Activated CD8-positive, alpha-beta memory T cell treated with anti-CD3 and anti-CD28 coated beads, Interleukin-2, amount 50 U/mL, for 48 hours (primary cell): ENCODE data around the gene PIP5K1B.
"Not testable (repeated sequence)": the region's sequence is repeated elsewhere in the genome, so short reads cannot be mapped to it uniquely, and the experiment has no call there.

Experiments used
- DNase-seq: peaks from one replicate; pipeline ENCODE4 v3.0.0-alpha.2; 2020

Gene PIP5K1B

DNA sequence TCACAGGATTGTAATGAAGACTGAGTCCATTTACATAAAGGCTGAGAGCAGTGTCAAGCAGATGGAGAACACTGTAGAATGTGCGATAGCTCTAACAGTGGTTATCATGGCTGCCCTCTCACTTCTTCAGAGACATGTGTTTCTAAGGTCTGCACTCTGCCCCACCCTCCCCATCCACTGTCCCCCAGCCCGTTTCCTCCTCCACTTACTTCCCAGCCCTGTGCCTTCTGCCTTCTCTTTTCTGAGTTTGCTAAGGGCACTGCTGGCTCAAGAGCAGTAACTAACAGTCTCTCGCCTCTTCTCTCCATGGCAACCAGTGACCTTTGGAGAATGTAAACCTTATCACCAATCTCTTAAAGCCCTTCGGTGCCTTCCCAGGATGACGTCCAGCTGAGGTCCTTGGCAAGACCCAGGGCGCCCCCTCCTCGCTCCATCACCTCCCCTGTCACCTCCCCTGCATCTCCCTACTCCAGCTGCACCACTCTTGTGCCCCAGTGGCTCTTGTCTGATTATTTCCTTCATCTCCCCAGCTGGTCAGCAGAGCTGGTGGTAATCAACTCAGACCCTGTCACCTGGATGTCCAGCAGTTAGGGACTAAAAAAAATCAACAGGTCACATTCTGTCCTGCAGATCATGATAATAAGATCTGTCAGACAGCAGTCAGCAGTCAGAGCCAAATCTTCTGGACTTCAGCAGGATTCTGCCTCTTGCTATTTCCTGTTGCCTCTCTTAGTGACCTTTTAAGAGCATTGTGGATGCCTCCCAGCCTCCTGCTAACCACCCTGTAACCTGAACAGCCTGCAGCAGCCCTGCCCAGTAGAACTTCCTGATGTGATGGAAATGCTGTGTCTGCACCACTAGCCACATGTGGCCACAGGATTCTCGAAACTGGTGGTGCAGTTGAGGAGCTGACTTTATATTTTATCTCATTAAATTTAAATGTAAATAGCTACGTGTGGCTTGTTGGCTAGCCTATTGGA is 339.5 kb downstream of the PIP5K1B start:
- DNase-seq, result no peak

GRCh38 chr9:69045821-69046220 is 340.8 kb downstream of the PIP5K1B start:
- no peak for DNase-seq

DNA sequence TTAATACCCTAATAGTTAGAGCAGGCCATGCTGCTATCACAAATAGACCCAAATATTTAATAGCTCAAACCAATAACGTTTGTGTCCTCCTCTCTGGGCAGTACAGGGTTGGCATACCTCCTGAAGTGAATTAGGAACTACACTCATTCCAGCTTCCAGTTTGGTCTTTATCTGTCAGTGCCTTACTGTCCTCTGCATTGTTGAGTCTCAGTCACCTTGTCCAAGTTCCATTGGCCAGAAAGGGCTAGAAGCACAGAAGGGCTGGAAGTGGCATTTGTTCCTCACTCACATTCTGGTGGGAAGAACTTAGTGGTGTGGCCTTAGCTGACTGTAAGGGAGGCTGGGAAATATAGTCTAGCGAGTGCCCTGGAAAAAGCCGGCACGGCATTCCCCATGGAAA is 341.7 kb downstream of the PIP5K1B start:
- DNase-seq, result no peak

DNA sequence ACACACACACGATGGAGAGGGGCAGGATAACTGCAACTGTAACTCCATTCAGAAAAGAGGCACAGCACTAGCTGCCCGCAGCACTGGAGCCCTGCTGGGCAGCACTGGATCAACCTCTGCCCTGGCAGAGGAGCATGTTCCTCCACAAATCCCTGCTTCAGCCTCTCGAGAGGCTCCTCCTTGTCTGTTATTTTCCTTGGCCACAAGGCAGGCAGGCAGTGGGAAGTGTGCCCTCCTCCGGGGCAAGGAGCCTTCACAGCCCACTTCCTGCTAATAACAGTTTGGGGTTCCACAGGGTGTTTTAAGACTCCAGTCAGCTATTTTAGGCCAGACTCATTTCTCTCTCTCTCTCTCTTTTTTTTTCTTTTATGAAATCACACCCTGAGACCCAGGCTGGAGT is 342.3 kb downstream of the PIP5K1B start:
- DNase-seq, result no peak

DNA sequence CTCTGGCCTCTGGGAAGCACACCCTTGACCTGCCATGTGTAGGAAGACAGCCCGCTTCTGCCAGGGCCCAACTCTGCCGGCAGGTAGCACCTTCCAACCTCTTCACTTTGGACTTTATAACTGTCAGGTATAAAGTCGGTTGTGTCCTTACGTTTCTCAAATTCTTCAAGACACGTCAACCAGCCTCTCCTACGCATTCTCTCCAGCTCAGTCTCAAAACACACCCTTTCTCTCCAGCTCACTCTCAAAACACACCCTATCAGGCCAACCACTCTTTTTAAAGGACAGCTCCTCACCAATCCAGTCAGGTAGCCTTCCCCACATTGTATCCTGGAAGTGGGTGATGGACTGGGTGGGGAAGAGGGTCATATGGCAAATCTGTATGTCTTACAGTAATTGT is 344.1 kb downstream of the PIP5K1B start:
- no peak for DNase-seq

DNA sequence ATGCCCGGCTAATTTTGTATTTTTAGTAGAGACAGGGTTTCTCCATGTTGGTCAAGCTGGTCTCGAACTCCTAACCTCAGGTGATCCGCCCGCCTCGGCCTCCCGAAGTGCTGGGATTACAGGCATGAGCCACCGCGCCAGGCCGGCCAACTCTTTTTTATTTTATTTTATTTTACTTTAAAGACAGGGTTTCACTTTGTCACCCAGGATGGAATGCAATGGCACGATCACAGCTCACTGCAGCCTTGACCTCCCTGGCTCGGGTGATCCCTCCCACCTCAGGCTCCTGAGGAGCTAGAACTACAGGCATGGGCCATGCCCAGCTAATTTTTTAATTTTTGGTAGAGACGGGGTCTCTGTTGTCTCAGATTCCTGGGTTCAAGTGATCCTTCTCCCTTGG is 345.9 kb downstream of the PIP5K1B start:
- DNase-seq, result not testable (repeated sequence)

DNA sequence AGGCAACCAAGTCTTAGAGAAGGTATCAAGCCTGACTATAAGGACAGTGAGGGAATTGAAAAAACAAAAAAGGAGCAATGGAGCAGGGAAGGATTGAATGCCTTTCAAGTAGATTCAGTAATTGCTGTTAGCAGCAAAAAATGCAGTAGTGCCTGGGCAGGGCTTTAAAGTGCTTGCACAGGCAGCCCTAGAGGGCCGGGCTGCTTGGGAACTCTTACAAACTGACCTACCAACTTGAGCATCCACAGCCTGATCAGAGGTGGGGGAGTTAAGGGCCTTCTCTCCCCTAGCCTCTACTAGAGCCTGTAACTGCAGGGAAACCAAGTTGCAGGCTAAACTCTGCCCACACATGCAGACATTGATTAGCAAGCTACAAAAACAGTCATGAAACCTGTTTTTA is 349.9 kb downstream of the PIP5K1B start:
- DNase-seq, result no peak

- DNase-seq, result no peak
Observed at GRCh38 chr9:69056191-69056815, 351.3 kb downstream of the PIP5K1B start.

GRCh38 chr9:69058101-69058500 is 353.1 kb downstream of the PIP5K1B start:
- DNase-seq, result no peak
